D341Med (cell line): ENCODE data around the gene ACHE.

ENCODE experiments used
- DNase-seq: peaks from one replicate; pipeline ENCODE4 v3.0.0; 2012; ENCODE audit warnings: low spot score

Gene ACHE

DNA sequence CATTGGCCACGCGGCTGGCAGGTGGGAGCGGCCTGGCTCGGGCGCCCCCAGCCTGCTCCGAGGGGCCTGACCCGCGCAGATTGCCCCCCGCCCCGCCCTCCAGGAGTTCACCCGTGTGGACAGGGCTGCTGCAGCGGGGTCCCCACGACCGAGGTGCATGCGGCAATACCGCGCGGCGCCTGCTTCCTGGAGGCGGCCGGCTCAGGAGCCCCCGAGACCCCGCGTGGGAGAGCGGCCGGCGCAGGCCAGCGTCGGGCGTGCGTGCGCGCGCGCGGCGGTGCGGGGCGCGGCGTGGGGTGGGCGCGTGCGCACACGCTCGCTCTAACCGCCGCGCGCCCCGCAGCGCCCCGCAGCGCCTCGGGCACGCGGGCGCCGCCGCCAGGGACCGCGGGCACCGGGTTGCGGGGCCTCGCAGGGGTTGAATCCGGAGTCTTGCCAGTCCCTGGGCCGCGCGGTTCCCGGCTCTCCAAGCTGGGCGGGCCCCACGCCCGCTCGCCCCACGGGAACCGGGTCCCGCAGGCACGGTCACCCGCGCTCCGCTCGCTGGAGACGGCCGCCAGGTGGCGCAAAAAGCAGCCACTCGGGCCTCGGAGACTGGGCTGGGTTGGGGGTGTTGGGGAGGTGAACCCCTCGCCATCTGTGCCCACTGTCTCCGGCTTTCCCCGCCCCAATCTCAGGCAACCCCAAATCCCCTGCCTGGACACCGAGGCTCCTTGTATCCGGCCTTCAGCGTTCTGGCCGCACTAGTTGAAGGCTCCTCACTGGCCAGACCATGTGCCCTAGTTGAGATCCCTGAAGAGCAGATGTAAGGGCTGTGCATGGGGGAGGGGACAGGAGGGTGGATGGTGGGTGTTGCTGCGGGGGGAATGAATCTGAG is 1.3 kb upstream of the ACHE start:
- peak; percentile 86 for DNase-seq

DNA sequence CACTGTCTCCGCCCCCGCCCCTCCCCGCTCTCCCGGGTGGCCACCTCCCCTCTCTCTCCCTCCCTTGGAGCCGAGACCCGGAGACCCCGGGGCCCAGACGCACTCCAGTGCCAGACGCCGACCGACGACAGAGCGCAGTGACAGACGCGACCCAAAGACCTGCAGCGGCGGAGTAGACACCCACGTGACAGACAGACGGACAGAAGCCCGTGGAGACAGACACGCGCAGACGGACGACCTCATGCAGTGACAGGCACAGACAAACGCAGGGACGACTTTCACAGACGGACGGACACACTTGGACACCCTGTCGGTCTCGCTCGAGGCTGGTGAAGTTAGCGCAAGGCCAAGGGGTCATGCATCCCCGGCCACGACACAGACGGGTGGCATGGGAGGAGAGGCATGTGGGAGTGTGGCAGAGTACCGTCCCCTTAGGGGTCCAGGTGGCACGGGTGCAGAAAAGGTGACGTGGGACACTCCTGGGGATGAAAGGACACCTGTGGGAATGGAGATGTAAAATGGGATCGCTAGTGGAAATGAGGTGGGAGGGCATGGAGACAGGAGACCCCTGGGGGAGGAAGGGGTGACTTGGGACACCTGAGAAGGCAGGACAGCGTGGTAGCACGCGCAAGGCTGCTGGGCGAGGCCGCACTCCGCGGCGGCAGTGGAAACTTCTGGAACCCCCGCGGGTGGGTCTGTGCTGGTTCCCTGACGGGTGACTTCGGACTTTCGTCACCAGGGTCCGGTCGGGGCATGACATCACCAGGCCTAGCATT is 456 bp upstream of the ACHE start:
- peak; percentile 73 for DNase-seq

DNA sequence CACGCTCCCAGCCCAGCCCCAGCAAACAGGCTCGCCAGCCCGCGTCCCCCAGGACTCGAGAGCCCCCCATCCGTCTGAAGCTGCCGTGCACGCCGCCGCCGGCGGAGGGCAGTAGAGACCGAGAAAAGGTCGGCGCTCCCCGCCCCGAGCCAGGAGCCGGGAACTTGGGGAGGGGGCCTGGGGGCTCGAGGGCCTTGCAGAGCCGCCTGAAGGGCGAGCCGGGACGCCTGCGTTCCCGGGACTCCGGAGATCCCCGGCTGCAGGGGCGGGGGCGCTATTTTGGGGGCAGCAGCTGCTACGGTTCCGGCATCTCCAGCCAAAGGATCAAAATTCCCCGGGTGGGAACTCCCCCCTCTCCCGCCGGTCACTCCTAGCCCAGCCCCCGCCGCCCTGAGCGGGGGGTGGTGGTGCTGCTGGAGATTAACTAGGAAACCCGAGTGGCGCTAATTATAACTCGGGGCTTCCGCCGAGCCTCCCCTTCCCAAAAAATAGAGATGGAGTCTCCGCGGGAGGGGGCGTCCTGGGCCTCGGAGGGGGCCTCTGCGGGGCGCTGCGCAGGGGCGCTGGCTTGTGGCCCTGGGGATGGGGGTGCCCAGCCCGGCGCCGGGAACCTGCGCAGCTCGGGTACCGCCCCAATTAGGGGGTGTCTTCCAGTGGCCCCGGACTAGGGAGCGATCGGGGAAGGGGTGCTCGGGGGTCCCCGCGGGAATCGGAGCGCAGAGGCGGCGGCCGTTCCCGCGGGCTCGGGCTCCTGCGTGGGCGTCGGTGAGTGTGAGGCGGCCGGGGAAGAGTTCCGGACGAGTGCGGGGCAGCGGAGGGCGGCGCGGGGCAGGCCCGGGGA is 608 bp downstream of the ACHE start:
- peak; percentile 85 for DNase-seq

DNA sequence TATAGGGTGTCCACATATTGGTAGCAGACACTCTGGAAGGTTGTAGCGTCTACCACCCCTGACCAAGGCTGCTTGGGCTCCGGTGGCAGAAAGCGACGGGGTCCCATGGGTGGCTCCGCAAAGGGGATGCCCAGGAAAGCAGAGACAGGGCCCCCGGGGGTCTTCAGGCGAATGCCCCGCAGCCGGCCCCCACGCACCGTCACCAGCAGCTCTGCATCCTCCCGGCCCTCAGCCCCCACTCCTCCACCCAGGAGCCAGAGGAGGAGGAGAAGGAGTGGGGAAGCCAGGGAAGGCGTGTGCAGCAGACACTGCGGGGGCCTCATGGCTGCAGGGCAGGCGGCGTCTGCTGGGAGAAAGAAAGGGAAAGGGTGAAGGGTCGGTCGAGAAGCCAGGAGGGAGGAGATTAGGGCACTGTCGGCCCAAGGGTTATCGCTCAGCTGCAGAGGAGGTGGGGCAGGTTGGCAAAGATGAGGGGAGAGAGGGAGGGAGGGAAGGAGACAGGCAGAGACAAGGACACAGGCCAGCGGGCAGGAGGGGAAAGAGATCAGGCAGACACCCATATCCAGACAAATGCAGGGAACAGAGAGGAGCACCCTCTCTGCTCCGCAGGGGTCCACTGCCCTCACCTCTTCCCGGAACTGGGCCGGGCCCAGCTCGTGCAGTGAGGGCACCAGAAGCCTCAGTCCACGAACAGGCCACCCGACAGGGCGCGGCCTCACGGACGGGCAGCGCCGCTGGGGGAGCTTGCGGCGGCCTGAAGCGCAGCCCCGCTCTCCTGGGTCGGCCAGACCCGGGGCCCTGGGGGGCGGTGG is 1.6 kb downstream of the ACHE start:
- DNase-seq: peak; percentile 10

DNA sequence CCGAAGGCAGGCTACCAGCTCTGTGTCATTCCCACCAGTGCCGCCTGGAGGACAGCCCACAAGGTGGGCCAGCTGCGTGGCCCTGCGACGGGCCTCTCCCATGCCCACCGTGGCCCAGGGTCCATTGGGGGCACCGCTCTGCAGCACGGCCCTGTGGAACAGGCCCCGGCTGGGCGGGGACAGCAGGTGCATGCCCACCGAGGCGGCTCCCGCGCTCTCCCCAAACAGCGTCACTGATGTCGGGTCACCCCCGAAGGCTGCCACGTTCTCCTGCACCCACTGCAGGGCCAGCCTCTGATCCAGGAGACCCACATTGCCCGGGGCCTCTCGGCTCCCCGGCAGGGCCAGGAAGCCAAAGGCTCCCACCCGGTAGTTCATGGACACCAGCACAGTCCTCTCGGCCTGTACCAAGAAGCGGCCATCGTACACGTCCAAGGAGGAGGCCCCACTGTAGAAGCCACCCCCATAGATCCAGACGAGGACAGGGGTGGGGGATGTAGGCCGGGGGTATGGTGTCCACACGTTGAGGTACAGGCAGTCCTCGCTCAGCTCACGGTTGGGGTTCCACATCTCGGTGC is 2.3 kb downstream of the ACHE start:
- peak; percentile 14 for DNase-seq

DNA sequence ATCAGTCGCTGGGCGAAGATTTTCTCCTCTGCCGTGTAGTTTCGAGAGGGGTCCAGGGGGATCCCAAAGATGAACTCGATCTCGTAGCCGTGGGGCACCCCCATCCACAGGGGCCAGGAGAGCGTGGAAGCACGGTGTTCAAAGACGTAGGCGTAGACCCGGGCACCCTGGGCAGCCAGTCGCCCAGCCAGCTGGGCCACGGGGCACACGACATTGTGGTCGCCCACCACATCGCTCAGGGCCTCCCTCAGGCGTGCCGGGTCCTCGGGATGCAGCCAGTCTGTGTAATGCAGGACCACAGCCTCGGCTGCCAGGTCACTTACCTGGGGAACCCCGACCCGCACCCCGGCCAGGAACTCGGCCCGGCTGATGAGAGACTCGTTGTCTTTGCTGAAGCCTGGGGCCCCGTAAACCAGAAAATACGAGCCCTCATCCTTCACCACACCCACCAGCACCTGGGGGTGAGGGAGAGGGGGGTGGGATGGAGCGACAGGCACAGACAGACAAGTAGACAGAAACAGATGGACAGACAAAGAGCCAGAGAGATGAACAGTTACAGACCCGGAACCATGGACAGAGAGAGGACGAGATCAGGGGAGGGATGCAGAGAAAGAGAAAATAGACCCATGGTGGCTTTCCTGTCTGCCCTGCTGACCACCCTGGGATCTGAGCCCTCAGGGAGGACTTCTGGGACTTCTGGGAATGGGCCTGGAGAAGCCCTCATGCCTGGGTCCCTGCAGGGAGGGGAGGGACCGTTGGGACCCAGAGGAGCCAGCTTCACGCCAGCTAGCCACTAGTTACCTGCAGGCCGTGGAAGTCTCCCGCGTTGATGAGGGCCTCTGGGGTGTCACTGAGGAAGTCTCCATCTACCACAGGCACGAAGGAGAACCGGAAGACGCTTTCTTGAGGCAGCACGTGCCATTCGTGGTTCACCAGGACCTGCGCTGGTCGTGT is 3.0 kb downstream of the ACHE start:
- DNase-seq: peak; percentile 15

DNA sequence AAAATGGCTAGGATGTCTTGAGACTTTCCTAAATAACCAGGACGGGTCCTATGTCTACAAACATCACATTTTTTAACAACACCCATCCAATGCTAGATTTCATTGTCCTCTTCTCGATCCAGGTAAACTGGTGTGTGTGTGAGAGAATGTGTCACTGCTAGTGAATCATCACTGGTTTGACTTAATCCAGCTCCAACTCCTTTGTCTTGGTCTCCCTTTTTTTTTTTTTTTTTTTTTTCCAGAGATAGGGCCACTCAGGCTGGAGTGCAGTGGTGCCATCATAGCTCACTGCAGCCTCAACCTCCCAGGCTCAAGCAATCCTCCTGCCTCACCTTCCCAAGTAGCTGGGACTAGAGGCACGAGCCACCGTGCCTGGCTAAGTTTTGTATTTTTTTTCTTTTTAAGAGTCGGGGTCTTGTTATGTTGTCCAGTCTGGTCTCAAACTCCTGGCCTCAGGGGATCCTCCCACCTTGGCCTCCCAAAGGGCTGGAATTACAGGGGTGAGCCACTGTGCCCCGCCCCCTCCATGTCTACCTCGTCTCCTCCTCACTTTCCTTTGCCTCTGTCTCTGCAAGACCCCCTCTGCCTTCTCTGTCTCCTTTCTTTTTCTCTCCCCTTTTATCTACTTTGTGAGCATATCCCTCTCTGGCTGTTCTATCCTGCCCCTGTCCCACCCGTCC is 4.0 kb downstream of the ACHE start:
- DNase-seq: no peak

DNA sequence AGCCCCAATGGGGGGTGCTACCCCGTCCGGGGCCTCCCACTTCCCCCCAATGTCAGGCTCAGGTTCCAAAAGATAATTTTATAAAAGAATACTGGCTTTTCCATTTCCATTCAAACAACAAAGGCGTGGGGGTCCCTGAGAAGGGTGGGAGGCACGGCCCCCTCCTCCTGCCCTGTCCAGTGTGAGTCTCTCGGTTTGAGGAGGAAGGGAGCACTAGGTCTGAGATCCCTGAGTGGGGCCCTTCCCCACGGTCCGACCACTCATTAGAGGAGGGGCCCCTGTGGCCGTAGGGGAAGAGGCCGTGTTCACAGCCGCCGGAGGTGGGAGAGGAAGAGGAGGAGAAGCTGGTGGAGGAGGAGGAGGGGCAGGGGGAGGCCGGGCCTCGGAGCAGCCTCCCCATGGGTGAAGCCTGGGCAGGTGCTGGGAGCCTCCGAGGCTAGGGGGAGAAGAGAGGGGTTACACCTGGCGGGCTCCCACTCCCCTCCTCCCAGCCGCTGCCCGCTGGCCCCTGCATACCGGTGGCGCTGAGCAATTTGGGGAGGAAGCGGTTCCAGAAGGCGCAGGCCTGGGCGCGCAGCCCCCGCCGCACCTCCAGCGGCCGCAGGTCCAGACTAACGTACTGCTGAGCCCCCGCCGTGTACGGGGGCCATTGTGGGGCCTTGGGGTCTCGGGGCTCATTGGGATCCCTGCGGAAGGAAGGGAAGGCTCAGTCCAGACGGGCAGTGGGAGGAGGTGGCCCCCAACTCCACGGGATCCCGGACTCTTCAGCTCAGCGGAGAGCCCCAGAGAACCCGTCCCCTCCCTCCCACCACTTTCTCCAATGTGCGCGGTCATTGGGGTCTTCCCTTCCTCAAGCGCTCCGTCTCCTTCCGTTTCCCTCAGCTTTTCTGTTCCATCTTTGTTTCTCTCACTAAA is 4.8 kb downstream of the ACHE start:
- DNase-seq: peak; percentile 18

DNA sequence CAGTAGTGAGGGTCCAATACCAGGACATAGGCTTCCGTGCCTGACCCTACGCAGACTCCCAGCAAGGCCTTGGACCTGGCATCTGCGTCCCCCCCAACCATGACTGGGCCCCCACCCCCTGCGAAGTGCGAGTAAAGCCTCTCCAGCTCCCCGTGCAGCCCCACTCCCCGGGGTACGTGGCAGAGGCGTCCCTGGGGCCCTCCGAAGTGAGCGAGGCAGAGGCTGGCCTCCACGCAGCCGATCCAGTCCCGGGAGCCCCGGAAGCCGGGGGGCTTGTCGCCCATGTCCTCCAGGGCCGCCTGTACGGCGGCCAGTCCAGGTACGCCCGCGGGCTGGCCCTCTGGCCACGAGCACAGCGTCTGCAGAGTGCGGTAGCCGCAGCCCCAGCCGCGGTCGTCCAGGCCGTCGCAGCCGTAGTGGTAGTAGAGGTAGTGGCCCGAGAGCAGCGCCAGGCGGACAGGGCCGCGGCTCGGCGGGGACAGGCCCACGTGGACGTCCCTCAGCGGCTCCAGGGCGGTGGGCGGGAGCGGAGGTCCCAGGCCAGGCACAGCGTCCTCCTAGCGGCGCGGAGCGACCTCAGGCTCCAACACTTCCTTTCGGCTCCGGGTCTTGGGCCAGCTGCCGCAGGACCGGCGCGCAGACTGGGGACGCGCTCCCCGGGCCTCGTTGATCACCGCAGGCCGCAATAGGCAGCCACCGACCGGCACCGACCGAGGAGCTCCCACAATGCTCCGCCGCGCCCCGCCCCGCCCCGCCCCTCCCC is 6.5 kb downstream of the ACHE start, which contains the start of gene UFSP1:
UFSP1 (minus strand) TSS at position 728 of the 763 bp plus-strand sequence; CDS start at position 284, 444 bp downstream.
- DNase-seq: no peak

DNA sequence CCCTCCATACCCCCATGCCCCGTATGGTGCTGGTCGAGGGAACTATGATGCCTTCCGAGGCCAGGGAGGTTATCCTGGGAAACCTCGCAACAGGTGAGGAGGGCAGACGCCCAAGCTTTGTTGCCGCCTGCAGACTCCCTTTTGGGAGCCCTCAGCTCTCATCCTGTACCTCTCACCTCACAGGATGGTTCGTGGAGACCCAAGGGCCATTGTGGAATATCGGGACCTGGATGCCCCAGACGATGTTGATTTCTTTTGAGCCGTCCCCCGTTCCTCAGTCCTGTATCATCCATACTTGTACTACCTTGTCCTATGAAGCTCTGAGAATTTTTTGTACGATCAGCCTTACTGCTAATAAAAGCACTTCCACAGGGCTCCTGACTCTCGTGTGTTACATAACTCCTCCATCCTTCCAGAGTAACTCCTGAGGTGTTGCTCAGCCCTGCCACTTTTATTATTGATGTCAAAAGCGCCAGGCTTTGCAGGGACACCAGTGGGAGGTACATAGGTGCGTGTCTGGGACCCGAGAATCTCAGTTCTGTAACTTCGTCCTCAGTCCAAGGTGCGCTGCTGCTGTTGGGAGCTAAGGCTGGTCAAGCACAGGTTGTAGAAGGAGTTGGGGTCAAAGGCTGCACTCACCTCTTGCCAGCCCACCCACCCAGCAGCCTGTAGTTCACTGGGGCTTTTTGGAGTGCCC is 7.2 kb downstream of the ACHE start:
- peak; percentile 4 for DNase-seq

DNA sequence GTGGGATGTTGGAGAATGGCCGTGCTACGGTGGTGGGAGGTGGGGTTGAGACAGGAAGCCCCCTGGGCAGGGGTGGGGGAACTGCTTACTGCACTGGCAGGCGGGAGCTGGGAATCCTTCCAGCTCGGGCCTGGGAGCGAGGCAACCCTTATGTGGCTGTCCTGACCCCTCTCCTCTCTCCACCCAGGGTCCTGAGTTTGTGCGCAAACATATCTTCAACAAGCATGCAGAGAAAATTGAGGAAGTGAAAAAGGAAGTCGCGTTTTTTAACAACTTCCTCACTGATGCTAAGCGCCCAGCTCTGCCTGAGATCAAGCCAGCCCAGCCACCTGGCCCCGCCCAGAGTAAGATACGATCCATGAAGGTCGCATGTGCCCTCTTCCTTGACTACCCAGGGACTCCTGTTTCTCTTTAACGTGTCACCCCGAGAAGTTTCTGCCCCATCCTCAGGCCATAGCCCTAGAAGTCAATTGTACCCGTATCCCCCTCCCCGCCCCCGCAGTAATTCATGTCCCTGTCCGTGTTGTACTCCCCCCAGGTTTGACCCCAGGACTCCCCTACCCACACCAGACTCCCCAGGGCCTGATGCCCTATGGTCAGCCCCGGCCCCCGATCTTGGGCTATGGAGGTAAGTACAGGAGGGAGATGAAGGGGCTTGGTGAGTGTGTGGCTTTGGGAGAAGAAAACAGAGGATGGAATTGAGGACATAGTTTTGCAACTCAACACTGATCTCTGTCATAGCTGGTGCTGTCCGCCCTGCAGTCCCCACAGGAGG is 8.0 kb downstream of the ACHE start:
- peak; percentile 26 for DNase-seq

DNA sequence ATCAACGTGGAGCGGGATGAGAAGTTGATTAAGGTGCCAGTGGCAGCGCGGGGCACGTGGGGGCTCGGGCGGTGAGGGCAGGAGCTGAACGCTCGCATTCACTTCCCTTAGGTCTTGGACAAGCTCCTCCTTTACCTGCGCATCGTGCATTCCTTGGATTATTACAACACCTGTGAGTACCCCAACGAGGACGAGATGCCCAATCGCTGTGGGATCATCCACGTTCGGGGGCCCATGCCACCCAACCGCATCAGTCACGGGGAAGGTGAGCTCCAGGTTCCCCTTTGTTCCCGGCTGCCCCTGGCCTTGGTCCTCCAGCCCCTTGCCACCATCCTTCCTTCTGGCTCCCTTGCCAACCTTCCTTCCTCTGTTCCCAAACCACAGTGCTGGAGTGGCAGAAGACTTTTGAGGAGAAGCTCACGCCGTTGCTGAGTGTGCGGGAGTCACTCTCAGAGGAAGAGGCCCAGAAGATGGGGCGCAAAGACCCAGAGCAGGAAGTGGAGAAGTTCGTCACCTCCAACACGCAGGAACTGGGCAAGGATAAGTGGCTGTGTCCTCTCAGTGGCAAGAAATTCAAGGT is 8.7 kb downstream of the ACHE start:
- DNase-seq: peak; percentile 18

DNA sequence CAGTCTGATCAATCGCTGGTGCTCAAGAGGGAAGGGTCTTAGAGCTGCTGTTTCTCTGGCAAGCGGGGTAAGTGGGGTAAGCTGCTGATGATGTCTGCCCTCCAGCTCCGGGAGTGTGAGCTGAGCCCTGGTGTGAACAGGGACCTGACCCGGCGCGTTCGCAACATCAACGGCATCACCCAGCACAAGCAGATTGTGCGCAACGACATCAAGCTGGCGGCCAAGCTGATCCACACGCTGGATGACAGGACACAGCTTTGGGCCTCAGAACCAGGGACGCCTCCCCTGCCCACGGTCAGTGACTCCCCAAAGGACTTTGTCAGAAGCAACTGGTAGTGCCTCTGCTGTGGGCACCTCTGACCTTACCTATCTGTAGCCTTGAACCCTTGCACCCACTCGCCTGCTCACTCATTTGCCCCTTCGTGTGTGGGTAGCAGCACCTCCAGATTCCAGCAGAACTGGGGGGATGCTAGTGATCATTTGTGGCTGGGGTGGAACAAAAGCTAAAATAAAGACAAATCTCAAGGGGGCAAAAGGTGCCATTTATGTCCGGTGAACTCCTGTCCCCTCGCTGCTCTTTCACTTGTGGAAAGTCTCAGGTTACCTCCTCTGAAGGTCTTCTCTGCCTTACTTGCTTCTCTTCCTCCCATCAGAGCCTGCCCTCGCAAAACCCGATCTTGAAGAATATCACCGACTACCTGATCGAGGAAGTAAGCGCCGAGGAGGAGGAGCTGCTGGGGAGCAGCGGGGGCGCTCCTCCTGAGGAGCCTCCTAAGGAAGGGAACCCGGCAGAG is 9.3 kb downstream of the ACHE start:
- DNase-seq: peak; percentile 9

DNA sequence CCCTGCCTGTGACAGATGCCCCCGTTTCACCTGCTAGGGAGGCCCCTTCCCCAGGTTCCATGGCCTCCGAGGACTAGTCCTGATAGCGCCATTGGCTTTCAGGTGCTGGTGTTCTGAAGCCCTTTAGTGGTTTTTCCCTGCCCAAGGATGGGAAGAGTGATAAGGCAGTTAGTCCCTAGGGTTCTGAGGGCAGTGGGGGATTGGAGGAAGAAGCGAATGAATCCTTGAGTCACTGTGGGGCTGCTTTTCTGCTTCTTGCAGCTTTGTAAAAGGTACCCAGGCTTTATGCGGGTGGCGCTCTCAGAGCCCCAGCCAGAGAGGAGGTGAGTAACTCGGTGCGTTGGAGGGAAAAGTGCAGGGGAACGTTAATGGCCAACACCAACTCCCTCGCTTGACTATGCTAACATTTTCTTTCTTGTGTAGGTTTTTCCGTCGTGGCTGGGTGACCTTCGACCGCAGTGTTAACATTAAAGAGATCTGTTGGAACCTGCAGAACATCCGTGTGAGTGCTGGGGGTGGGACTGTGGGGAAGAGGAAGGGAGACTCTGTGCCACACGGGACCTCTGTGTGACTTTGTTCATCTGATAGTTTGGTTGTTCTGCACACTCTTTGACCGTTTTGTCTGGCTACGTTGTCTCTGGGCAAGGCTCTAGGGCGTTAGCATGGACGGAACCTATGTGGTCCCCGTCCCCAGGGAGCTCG is 10.1 kb downstream of the ACHE start:
- DNase-seq: peak; percentile 6
